Gastroesophageal sphincter (tissue), 3 donors: ENCODE data around the gene ACAT2.

ENCODE experiments used
- POLR2A ChIP-seq, 2 donors: fragments of 450-650 bp; IDR thresholded peaks; one replicate each; pipeline ENCODE4 v1.6.1; 2017; ENCODE audit warnings: antibody characterized with exemption in 2 of 2, mild to moderate bottlenecking in 2 of 2, moderate library complexity in 1 of 2
- TF ChIP-seq, protein P1 (sequence below), 4 experiments: fragments of 200-600 bp in 2 of 4; fragments of 450-650 bp in 2 of 4; sonication (generic) in 1 of 4; IDR thresholded peaks; one replicate each; pipeline ENCODE4 v1.5.1; 2017 to 2019; ENCODE audit warnings: antibody characterized with exemption in 4 of 4, mild to moderate bottlenecking in 2 of 4, moderate library complexity in 2 of 4

DNA sequence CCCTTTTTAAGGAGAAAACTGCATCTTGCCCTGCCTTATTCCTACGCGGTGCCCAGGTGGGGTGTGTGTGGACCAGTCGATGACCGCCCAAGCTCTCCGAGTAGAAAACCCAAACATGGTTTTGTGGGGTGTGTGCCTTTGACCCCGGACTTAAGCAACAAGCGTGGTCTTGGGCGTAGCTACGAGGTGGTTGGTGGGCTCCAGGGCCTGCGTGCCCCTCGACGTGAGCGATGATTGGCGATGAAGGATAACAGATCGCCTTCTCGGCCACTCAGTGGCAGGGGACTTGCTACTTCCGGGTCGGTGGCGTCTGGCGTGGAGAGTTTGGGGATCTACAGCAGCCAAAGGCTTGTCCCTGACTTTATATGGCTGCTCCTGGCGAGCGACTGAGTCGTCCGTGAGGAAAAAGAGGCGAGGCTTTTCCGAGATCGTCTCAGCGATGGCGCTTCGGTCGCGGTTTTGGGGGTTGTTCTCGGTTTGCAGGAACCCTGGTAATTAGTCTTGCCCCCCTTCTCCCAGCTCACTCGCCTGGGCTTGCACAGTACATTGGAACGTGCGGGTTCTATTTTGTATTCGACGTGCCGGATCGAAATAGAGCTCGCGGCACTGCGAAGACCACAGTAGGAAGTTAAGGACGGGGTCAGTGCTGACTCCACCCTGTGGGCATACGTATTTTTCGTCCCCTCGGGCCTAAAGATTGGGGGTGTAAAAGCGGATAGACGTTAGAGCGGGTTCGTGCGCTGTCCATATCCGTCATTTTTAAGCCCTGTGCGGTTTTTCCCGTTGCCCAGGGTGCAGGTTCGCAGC, 28.5 kb downstream of the ACAT2 start, which contains the start of gene MRPL18:
- peak; percentile 41 to 67 for TF ChIP-seq POLR2A (IDR thresholded peaks at IDR 0.05)
- TF ChIP-seq, protein P1, sequence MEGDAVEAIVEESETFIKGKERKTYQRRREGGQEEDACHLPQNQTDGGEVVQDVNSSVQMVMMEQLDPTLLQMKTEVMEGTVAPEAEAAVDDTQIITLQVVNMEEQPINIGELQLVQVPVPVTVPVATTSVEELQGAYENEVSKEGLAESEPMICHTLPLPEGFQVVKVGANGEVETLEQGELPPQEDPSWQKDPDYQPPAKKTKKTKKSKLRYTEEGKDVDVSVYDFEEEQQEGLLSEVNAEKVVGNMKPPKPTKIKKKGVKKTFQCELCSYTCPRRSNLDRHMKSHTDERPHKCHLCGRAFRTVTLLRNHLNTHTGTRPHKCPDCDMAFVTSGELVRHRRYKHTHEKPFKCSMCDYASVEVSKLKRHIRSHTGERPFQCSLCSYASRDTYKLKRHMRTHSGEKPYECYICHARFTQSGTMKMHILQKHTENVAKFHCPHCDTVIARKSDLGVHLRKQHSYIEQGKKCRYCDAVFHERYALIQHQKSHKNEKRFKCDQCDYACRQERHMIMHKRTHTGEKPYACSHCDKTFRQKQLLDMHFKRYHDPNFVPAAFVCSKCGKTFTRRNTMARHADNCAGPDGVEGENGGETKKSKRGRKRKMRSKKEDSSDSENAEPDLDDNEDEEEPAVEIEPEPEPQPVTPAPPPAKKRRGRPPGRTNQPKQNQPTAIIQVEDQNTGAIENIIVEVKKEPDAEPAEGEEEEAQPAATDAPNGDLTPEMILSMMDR (IDR thresholded peaks at IDR 0.05) = peak in 1 of 4 experiments; percentile 13
